ENCODE measurements around the gene PPP6C. TPM values are rescaled to one million over a fixed set of nuclear protein-coding genes. Genes with fewer than 3 reads are reported as not detected.
A peak's percentile ranks its signal among the peaks of the same experiment; 100 is the strongest.
"Not testable (repeated sequence)": the region's sequence is repeated elsewhere in the genome, so short reads cannot be mapped to it uniquely, and the experiment has no call there.

Gene PPP6C
- total RNA-seq, result 14.1 TPM

DNA sequence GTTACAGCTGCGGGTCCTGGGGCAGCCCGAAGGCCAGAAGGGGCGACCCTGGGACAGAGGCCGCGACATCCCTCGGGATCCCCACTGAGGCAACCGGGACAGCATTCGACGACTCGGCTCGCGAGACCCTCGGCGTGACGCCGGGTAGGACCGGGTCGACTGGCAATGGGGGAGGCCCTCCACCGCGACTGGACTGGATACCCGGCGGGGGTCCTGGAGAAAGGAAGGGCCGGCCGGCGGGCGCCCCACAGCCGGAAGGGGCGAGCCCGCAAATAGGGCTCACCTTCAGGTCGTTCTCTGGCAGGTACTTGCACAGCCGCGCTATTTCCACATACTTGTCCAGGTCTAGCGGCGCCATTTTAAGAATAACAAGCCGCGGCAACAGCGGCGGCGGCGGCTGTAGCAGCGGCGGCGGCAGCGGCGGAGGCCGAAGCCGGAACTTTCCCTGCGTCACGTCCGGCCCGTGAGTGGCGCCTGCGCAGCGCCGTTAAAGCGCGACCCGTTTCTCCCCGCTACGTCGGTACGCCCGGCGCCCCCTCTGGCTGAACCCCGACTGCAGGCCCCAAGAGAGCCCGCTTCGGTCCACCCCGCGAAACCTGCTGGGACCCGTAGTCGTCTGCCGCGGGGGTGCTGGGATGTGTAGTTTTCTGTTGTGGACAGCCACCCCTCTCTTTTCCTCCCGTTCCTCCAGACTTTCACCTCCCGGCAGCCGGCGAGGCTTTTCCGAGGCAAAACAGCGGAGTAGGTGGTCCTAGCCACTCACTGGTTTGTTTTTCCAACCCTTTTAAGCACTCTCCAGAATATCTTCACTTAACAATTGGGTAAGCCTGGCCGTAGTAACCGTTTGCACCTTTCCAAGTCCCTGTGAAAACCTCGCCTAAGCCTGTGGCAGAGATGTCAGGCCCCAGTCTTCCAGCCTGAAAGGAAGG lies at the start of gene PPP6C:
Gene PPP6C (minus strand): TSS at position 443 of the 929 bp plus-strand sequence. CDS start 85 bp downstream, at position 358.
- H3K9me3 ChIP-seq (ENCODE audit: control insufficient read depth in 3 of 3, low read length in 3 of 3), result no peaks in the 10 kb centered on the region
- peaks cover 16 to 39% (median 22%) of the 10 kb centered on the region in 3 donors for H3K4me1 ChIP-seq (ENCODE audit: control insufficient read depth in 3 of 3, insufficient read depth in 3 of 3, low read length in 3 of 3)
- H3K4me3 ChIP-seq (ENCODE audit: low read length in 3 of 3), result peak within 1 kb of the TSS; percentile 86 to 95 (median 93)
- H3K27me3 ChIP-seq (ENCODE audit: control insufficient read depth in 3 of 3, insufficient read depth in 3 of 3, low read length in 3 of 3), result no peaks in the 10 kb centered on the region
- peak within 1 kb of the TSS; percentile 99 for H3K27ac ChIP-seq (ENCODE audit: low read depth, low read length)
- peak within 1 kb of the TSS; percentile 99 to 100 (median 99) for H3K9ac ChIP-seq (ENCODE audit: low read depth in 1 of 3, low read length in 3 of 3)
- H3K36me3 ChIP-seq (ENCODE audit: control insufficient read depth in 3 of 3, insufficient read depth in 3 of 3, low read length in 3 of 3), result peaks cover 0 to 2% (median 0%) of the 10 kb centered on the region in 3 donors

DNA sequence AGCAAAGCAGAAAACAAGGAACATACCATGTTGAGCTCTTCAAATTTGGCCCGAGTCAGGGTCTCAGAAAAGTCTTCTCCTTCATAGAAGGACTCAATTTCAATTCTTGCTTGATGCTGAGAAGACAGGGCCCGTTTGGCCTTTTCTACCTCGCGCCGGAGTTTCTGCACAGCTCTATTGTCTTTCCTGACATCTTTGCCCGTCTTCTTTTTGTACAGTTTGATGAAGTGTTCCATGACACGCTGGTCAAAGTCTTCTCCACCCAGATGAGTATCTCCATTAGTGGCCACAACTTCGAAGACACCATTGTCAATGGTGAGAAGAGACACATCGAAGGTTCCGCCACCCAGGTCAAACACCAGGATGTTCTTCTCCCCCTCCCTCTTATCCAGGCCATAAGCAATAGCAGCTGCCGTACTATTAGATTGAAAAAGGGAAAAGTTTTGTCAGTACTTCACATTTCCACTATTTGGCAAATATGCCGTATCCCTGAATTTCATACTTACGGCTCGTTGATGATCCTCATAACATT lies 49.4 kb upstream of the PPP6C start:
- H3K36me3 ChIP-seq (ENCODE audit: control insufficient read depth in 3 of 3, insufficient read depth in 3 of 3, low read length in 3 of 3), result peaks cover 31 to 52% (median 35%) of the 10 kb centered on the region in 3 donors
- H3K9ac ChIP-seq (ENCODE audit: low read depth in 1 of 3, low read length in 3 of 3), result peak overlapping the region in 1 of 3 donors; percentile 100
- H3K27me3 ChIP-seq (ENCODE audit: control insufficient read depth in 3 of 3, insufficient read depth in 3 of 3, low read length in 3 of 3), result no peaks in the 10 kb centered on the region
- peaks cover 45 to 65% (median 51%) of the 10 kb centered on the region in 3 donors for H3K4me1 ChIP-seq (ENCODE audit: control insufficient read depth in 3 of 3, insufficient read depth in 3 of 3, low read length in 3 of 3)
- peak overlapping the region; percentile 9 to 49 (median 24) for H3K4me3 ChIP-seq (ENCODE audit: low read length in 3 of 3)
- no peaks in the 10 kb centered on the region for H3K9me3 ChIP-seq (ENCODE audit: control insufficient read depth in 3 of 3, low read length in 3 of 3)
- no peak overlapping the region for H3K27ac ChIP-seq (ENCODE audit: low read depth, low read length)

GRCh38 chr9:125238127-125238914 lies 48.7 kb upstream of the PPP6C start:
- H3K27ac ChIP-seq (ENCODE audit: low read depth, low read length), result no peak overlapping the region
- H3K9ac ChIP-seq (ENCODE audit: low read depth in 1 of 3, low read length in 3 of 3), result peak overlapping the region; percentile 28 to 48 (median 32)
- H3K36me3 ChIP-seq (ENCODE audit: control insufficient read depth in 3 of 3, insufficient read depth in 3 of 3, low read length in 3 of 3), result peaks cover 36 to 56% (median 40%) of the 10 kb centered on the region in 3 donors
- no peaks in the 10 kb centered on the region for H3K27me3 ChIP-seq (ENCODE audit: control insufficient read depth in 3 of 3, insufficient read depth in 3 of 3, low read length in 3 of 3)
- no peaks in the 10 kb centered on the region for H3K9me3 ChIP-seq (ENCODE audit: control insufficient read depth in 3 of 3, low read length in 3 of 3)
- peak overlapping the region in 2 of 3 donors; percentile 24 to 49 for H3K4me3 ChIP-seq (ENCODE audit: low read length in 3 of 3)
- peaks cover 45 to 65% (median 51%) of the 10 kb centered on the region in 3 donors for H3K4me1 ChIP-seq (ENCODE audit: control insufficient read depth in 3 of 3, insufficient read depth in 3 of 3, low read length in 3 of 3)

GRCh38 chr9:125236520-125237159 lies 47.0 kb upstream of the PPP6C start:
- peaks cover 39 to 58% (median 43%) of the 10 kb centered on the region in 3 donors for H3K4me1 ChIP-seq (ENCODE audit: control insufficient read depth in 3 of 3, insufficient read depth in 3 of 3, low read length in 3 of 3)
- H3K9ac ChIP-seq (ENCODE audit: low read depth in 1 of 3, low read length in 3 of 3), result peak overlapping the region in 2 of 3 donors; percentile 25 to 50
- not testable (repeated sequence) for H3K9me3 ChIP-seq (ENCODE audit: control insufficient read depth in 3 of 3, low read length in 3 of 3); H3K4me3 ChIP-seq (ENCODE audit: low read length in 3 of 3); H3K27me3 ChIP-seq (ENCODE audit: control insufficient read depth in 3 of 3, insufficient read depth in 3 of 3, low read length in 3 of 3); H3K27ac ChIP-seq (ENCODE audit: low read depth, low read length)
- peaks cover 39 to 59% (median 42%) of the 10 kb centered on the region in 3 donors for H3K36me3 ChIP-seq (ENCODE audit: control insufficient read depth in 3 of 3, insufficient read depth in 3 of 3, low read length in 3 of 3)

- H3K27me3 ChIP-seq (ENCODE audit: control insufficient read depth in 3 of 3, insufficient read depth in 3 of 3, low read length in 3 of 3), result no peaks in the 10 kb centered on the region
- no peak overlapping the region for H3K27ac ChIP-seq (ENCODE audit: low read depth, low read length)
- no peak overlapping the region for H3K4me3 ChIP-seq (ENCODE audit: low read length in 3 of 3)
- peaks cover 41 to 58% (median 43%) of the 10 kb centered on the region in 3 donors for H3K36me3 ChIP-seq (ENCODE audit: control insufficient read depth in 3 of 3, insufficient read depth in 3 of 3, low read length in 3 of 3)
- H3K4me1 ChIP-seq (ENCODE audit: control insufficient read depth in 3 of 3, insufficient read depth in 3 of 3, low read length in 3 of 3), result peaks cover 39 to 56% (median 43%) of the 10 kb centered on the region in 3 donors
- no peaks in the 10 kb centered on the region for H3K9me3 ChIP-seq (ENCODE audit: control insufficient read depth in 3 of 3, low read length in 3 of 3)
- peak overlapping the region in 2 of 3 donors; percentile 25 to 50 for H3K9ac ChIP-seq (ENCODE audit: low read depth in 1 of 3, low read length in 3 of 3)
These were observed 46.4 kb upstream of the PPP6C start for GRCh38 chr9:125235804-125236519.

DNA sequence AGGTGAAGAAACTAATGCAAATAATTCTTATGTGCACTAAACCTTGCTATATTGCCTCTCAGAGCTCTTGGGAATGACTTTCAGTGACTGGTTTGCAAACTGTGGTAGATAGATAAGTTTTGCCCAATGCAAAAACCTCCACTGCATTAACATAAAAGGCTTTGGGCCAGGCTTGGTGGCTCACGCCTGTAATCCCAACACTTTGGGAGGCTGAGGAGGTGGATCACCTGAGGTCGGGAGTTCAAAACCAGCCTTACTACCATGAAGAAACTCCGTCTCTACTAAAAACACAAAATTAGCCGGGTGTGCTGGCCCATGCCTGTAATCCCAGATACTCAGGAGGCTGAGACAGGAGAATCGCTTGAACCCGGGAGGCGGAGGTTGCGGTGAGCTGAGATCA lies 44.5 kb upstream of the PPP6C start:
- H3K4me1 ChIP-seq (ENCODE audit: control insufficient read depth in 3 of 3, insufficient read depth in 3 of 3, low read length in 3 of 3), result peaks cover 32 to 43% (median 35%) of the 10 kb centered on the region in 3 donors
- not testable (repeated sequence) for H3K9me3 ChIP-seq (ENCODE audit: control insufficient read depth in 3 of 3, low read length in 3 of 3); H3K9ac ChIP-seq (ENCODE audit: low read depth in 1 of 3, low read length in 3 of 3); H3K4me3 ChIP-seq (ENCODE audit: low read length in 3 of 3); H3K27ac ChIP-seq (ENCODE audit: low read depth, low read length); H3K27me3 ChIP-seq (ENCODE audit: control insufficient read depth in 3 of 3, insufficient read depth in 3 of 3, low read length in 3 of 3)
- peaks cover 44 to 58% (median 45%) of the 10 kb centered on the region in 3 donors for H3K36me3 ChIP-seq (ENCODE audit: control insufficient read depth in 3 of 3, insufficient read depth in 3 of 3, low read length in 3 of 3)

DNA sequence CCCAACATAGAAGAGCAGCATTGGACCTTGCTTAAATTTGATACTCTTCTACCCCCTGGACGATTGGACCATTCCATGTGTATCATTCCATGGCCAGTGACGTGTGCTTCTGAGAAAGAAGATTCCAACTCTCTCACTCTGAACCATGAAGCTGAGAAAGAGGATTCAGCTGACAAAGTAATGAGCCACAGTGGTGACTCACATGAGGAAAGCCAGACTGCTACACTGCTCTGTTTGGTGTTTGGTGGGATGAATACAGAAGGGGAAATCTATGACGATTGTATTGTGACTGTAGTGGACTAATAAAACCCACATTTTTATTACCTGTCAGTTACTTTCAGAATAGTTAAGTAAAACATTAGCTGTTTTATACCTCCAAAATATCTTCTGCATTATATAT lies 44.1 kb upstream of the PPP6C start:
- H3K27ac ChIP-seq (ENCODE audit: low read depth, low read length), result no peak overlapping the region
- H3K9me3 ChIP-seq (ENCODE audit: control insufficient read depth in 3 of 3, low read length in 3 of 3), result no peaks in the 10 kb centered on the region
- H3K27me3 ChIP-seq (ENCODE audit: control insufficient read depth in 3 of 3, insufficient read depth in 3 of 3, low read length in 3 of 3), result no peaks in the 10 kb centered on the region
- no peak overlapping the region for H3K4me3 ChIP-seq (ENCODE audit: low read length in 3 of 3)
- peaks cover 28 to 39% (median 31%) of the 10 kb centered on the region in 3 donors for H3K4me1 ChIP-seq (ENCODE audit: control insufficient read depth in 3 of 3, insufficient read depth in 3 of 3, low read length in 3 of 3)
- H3K36me3 ChIP-seq (ENCODE audit: control insufficient read depth in 3 of 3, insufficient read depth in 3 of 3, low read length in 3 of 3), result peaks cover 39 to 54% (median 41%) of the 10 kb centered on the region in 3 donors
- H3K9ac ChIP-seq (ENCODE audit: low read depth in 1 of 3, low read length in 3 of 3), result no peak overlapping the region

GRCh38 chr9:125227761-125228160 lies 38.2 kb upstream of the PPP6C start:
- Histone ChIP-seq H3K27me3 (ENCODE audit: control insufficient read depth in 3 of 3, insufficient read depth in 3 of 3, low read length in 3 of 3) (no peaks in the 10 kb centered on the region), H3K4me1 (ENCODE audit: control insufficient read depth in 3 of 3, insufficient read depth in 3 of 3, low read length in 3 of 3) (no peaks in the 10 kb centered on the region), H3K9ac (ENCODE audit: low read depth in 1 of 3, low read length in 3 of 3) (no peak overlapping the region), H3K27ac (ENCODE audit: low read depth, low read length) (no peak overlapping the region), H3K36me3 (ENCODE audit: control insufficient read depth in 3 of 3, insufficient read depth in 3 of 3, low read length in 3 of 3) (peaks cover 12 to 16% (median 13%) of the 10 kb centered on the region in 3 donors), H3K9me3 (ENCODE audit: control insufficient read depth in 3 of 3, low read length in 3 of 3) (no peaks in the 10 kb centered on the region), H3K4me3 (ENCODE audit: low read length in 3 of 3) (no peak overlapping the region)

GRCh38 chr9:125224858-125225257 lies 35.3 kb upstream of the PPP6C start:
- not testable (repeated sequence) for H3K4me3 ChIP-seq (ENCODE audit: low read length in 3 of 3); H3K27me3 ChIP-seq (ENCODE audit: control insufficient read depth in 3 of 3, insufficient read depth in 3 of 3, low read length in 3 of 3); H3K9me3 ChIP-seq (ENCODE audit: control insufficient read depth in 3 of 3, low read length in 3 of 3); H3K27ac ChIP-seq (ENCODE audit: low read depth, low read length); H3K9ac ChIP-seq (ENCODE audit: low read depth in 1 of 3, low read length in 3 of 3); H3K4me1 ChIP-seq (ENCODE audit: control insufficient read depth in 3 of 3, insufficient read depth in 3 of 3, low read length in 3 of 3)
- peaks cover 3 to 14% (median 12%) of the 10 kb centered on the region in 3 donors for H3K36me3 ChIP-seq (ENCODE audit: control insufficient read depth in 3 of 3, insufficient read depth in 3 of 3, low read length in 3 of 3)

Data from skeletal muscle tissue (tissue), 4 donors.